Activated naive CD8-positive, alpha-beta T cell treated with anti-CD3 and anti-CD28 coated beads, Interleukin-2, amount 50 U/mL, for 24 hours (primary cell): Measurements from ENCODE around the gene CDKN2D.
"Not testable (repeated sequence)": the region's sequence is repeated elsewhere in the genome, so short reads cannot be mapped to it uniquely, and the experiment has no call there.

ENCODE experiments used
- ATAC-seq: fragments of 150-1000 bp; cut with Tn5 transposase; one replicate; pipeline ENCODE4 v1.10.0; 2021
- DNase-seq: peaks from one replicate; pipeline ENCODE4 v3.0.0; 2021
- H3K27ac Mint-ChIP-seq: one replicate; pipeline ENCODE4 v1.8.0; 2021; ENCODE audit warnings: mild to moderate bottlenecking, mixed read lengths
- H3K27me3 Mint-ChIP-seq: one replicate; pipeline ENCODE4 v1.8.0; 2021; ENCODE audit warnings: mixed read lengths
- H3K36me3 Mint-ChIP-seq: one replicate; pipeline ENCODE4 v1.8.0; 2021; ENCODE audit warnings: low read depth, mixed read lengths
- H3K4me1 Mint-ChIP-seq: one replicate; pipeline ENCODE4 v1.8.0; 2021; ENCODE audit warnings: mixed read lengths
- H3K4me3 Mint-ChIP-seq: one replicate; pipeline ENCODE4 v1.8.0; 2021; ENCODE audit warnings: mild to moderate bottlenecking, moderate library complexity, mixed read lengths
- H3K9me3 Mint-ChIP-seq: one replicate; pipeline ENCODE4 v1.8.0; 2021; ENCODE audit warnings: mixed read lengths

The CDKN2D gene

GRCh38 chr19:10532457-10532856 is 36.3 kb downstream of the CDKN2D start:
- H3K36me3 Mint-ChIP-seq: no peaks in the 10 kb centered on the region
- H3K27me3 Mint-ChIP-seq: peaks cover 6% of the 10 kb centered on the region
- no peak overlapping the region for H3K4me3 Mint-ChIP-seq
- ATAC-seq (no peak), DNase-seq (no peak)
- H3K4me1 Mint-ChIP-seq: no peaks in the 10 kb centered on the region
- no peaks in the 10 kb centered on the region for H3K9me3 Mint-ChIP-seq
- no peak overlapping the region for H3K27ac Mint-ChIP-seq

GRCh38 chr19:10526887-10527286 is 41.9 kb downstream of the CDKN2D start:
- H3K27me3 Mint-ChIP-seq, H3K36me3 Mint-ChIP-seq, H3K4me1 Mint-ChIP-seq, H3K9me3 Mint-ChIP-seq, DNase-seq, ATAC-seq, H3K4me3 Mint-ChIP-seq, H3K27ac Mint-ChIP-seq: not testable (repeated sequence)

- Mint-ChIP-seq H3K27ac (no peak overlapping the region), H3K4me1 (no peaks in the 10 kb centered on the region), H3K4me3 (no peak overlapping the region), H3K27me3 (peaks cover 1% of the 10 kb centered on the region), H3K36me3 (no peaks in the 10 kb centered on the region), H3K9me3 (no peaks in the 10 kb centered on the region)
- DNase-seq: no peak
- ATAC-seq: no peak
Observed at GRCh38 chr19:10525636-10526035, 43.1 kb downstream of the CDKN2D start.

GRCh38 chr19:10523135-10523636 is 45.6 kb downstream of the CDKN2D start:
- no peaks in the 10 kb centered on the region for H3K9me3 Mint-ChIP-seq
- ATAC-seq (no peak), DNase-seq (no peak)
- H3K4me3 Mint-ChIP-seq: no peak overlapping the region
- no peaks in the 10 kb centered on the region for H3K36me3 Mint-ChIP-seq
- no peak overlapping the region for H3K27ac Mint-ChIP-seq
- H3K27me3 Mint-ChIP-seq: peaks cover 19% of the 10 kb centered on the region
- peaks cover 13% of the 10 kb centered on the region for H3K4me1 Mint-ChIP-seq

GRCh38 chr19:10521461-10522171 is 47.2 kb downstream of the CDKN2D start:
- Mint-ChIP-seq H3K27me3 (peaks cover 26% of the 10 kb centered on the region), H3K4me1 (peaks cover 20% of the 10 kb centered on the region), H3K4me3 (no peak overlapping the region), H3K27ac (no peak overlapping the region), H3K36me3 (no peaks in the 10 kb centered on the region), H3K9me3 (no peaks in the 10 kb centered on the region)
- ATAC-seq (no peak), DNase-seq (no peak)

- Mint-ChIP-seq H3K27ac (no peak overlapping the region), H3K36me3 (no peaks in the 10 kb centered on the region), H3K4me1 (peaks cover 21% of the 10 kb centered on the region), H3K4me3 (no peak overlapping the region), H3K27me3 (peaks cover 34% of the 10 kb centered on the region), H3K9me3 (no peaks in the 10 kb centered on the region)
- DNase-seq: no peak
- no peak for ATAC-seq
Observed at GRCh38 chr19:10520652-10521318, 48.0 kb downstream of the CDKN2D start.

- Mint-ChIP-seq H3K4me3 (no peak overlapping the region), H3K27me3 (peaks cover 45% of the 10 kb centered on the region), H3K9me3 (no peaks in the 10 kb centered on the region), H3K4me1 (peaks cover 23% of the 10 kb centered on the region), H3K27ac (no peak overlapping the region), H3K36me3 (no peaks in the 10 kb centered on the region)
- DNase-seq (no peak), ATAC-seq (no peak)
Observed at GRCh38 chr19:10519421-10519820, 49.4 kb downstream of the CDKN2D start.

GRCh38 chr19:10518444-10519361 is 50.1 kb downstream of the CDKN2D start:
- Mint-ChIP-seq H3K4me3 (peak overlapping the region; percentile 50), H3K27ac (no peak overlapping the region), H3K4me1 (peaks cover 25% of the 10 kb centered on the region), H3K9me3 (no peaks in the 10 kb centered on the region), H3K36me3 (no peaks in the 10 kb centered on the region), H3K27me3 (peaks cover 47% of the 10 kb centered on the region)
- ATAC-seq (no peak), DNase-seq (no peak)

- Mint-ChIP-seq H3K9me3 (no peaks in the 10 kb centered on the region), H3K4me1 (peaks cover 29% of the 10 kb centered on the region), H3K27me3 (peaks cover 55% of the 10 kb centered on the region), H3K27ac (no peak overlapping the region), H3K4me3 (peak overlapping the region; percentile 50), H3K36me3 (no peaks in the 10 kb centered on the region)
- ATAC-seq (no peak), DNase-seq (no peak)
Observed at GRCh38 chr19:10517760-10518443, 50.9 kb downstream of the CDKN2D start.

GRCh38 chr19:10517361-10517759 is 51.4 kb downstream of the CDKN2D start, which contains the start of gene S1PR5:
S1PR5 (minus strand) TSS chr19:10517447; CDS start chr19:10515011, 2,436 bp downstream.
- Mint-ChIP-seq H3K4me1 (peaks cover 29% of the 10 kb centered on the region), H3K27me3 (peaks cover 58% of the 10 kb centered on the region), H3K4me3 (peak within 1 kb of the TSS; percentile 50), H3K27ac (no peak within 1 kb of the TSS), H3K9me3 (no peaks in the 10 kb centered on the region), H3K36me3 (no peaks in the 10 kb centered on the region)
- no peak for DNase-seq
- no peak for ATAC-seq

- no peak for DNase-seq
- Mint-ChIP-seq H3K27me3 (peaks cover 58% of the 10 kb centered on the region), H3K4me1 (peaks cover 29% of the 10 kb centered on the region), H3K9me3 (no peaks in the 10 kb centered on the region), H3K4me3 (peak overlapping the region; percentile 24), H3K27ac (no peak overlapping the region), H3K36me3 (no peaks in the 10 kb centered on the region)
- no peak for ATAC-seq
Observed at GRCh38 chr19:10516671-10517286, 52.0 kb downstream of the CDKN2D start.
